HL-60 (cell line): Measurements from ENCODE around the gene RBM6.

Experiments used
- CTCF ChIP-seq: IDR thresholded peaks from one replicate; pipeline ENCODE4 v1.5.1; 2011; ENCODE audit warnings: low read length, control low read depth, inconsistent platforms; ENCODE audit not compliant: insufficient read depth
- GABPA ChIP-seq: IDR thresholded peaks from 2 replicates; pipeline ENCODE4 v1.6.1; 2012; ENCODE audit warnings: low read depth
- POLR2AphosphoS5 ChIP-seq: IDR thresholded peaks from 2 replicates; pipeline ENCODE4 v1.6.1; 2012; ENCODE audit warnings: low read depth
- SPI1 ChIP-seq: IDR thresholded peaks from 2 replicates; pipeline ENCODE4 v1.6.1; 2012; ENCODE audit warnings: low read depth, mild to moderate bottlenecking, borderline replicate concordance
- TF ChIP-seq, protein P1 (sequence below): IDR thresholded peaks from 2 replicates; pipeline ENCODE4 v1.6.1; 2012; ENCODE audit warnings: low read depth; ENCODE audit not compliant: insufficient replicate concordance

GRCh38 chr3:50003216-50003615 lies 63.3 kb downstream of the RBM6 start:
- TF ChIP-seq CTCF (no peak), POLR2AphosphoS5 (no peak), SPI1 (no peak), GABPA (no peak)
- TF ChIP-seq, protein P1, sequence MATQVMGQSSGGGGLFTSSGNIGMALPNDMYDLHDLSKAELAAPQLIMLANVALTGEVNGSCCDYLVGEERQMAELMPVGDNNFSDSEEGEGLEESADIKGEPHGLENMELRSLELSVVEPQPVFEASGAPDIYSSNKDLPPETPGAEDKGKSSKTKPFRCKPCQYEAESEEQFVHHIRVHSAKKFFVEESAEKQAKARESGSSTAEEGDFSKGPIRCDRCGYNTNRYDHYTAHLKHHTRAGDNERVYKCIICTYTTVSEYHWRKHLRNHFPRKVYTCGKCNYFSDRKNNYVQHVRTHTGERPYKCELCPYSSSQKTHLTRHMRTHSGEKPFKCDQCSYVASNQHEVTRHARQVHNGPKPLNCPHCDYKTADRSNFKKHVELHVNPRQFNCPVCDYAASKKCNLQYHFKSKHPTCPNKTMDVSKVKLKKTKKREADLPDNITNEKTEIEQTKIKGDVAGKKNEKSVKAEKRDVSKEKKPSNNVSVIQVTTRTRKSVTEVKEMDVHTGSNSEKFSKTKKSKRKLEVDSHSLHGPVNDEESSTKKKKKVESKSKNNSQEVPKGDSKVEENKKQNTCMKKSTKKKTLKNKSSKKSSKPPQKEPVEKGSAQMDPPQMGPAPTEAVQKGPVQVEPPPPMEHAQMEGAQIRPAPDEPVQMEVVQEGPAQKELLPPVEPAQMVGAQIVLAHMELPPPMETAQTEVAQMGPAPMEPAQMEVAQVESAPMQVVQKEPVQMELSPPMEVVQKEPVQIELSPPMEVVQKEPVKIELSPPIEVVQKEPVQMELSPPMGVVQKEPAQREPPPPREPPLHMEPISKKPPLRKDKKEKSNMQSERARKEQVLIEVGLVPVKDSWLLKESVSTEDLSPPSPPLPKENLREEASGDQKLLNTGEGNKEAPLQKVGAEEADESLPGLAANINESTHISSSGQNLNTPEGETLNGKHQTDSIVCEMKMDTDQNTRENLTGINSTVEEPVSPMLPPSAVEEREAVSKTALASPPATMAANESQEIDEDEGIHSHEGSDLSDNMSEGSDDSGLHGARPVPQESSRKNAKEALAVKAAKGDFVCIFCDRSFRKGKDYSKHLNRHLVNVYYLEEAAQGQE: no peak
